Choroid plexus epithelial cell (primary cell): ENCODE results near the gene CAB39L.

Experiments used
- DNase-seq: peaks from one replicate; pipeline ENCODE4 v3.0.0-alpha.2; 2010; ENCODE audit warnings: low read depth
- H3K4me3 ChIP-seq: 2 replicates; pipeline ENCODE4 v1.5.1; 2011; ENCODE audit warnings: low read depth, mild to moderate bottlenecking, control low read depth, low read length, moderate library complexity
- TF ChIP-seq, protein P1 (sequence below): conservative IDR thresholded peaks from 2 replicates; pipeline ENCODE4 v1.5.1; 2011; ENCODE audit warnings: low read depth, mild to moderate bottlenecking, control low read depth, inconsistent platforms, low read length, moderate library complexity

The CAB39L gene

DNA sequence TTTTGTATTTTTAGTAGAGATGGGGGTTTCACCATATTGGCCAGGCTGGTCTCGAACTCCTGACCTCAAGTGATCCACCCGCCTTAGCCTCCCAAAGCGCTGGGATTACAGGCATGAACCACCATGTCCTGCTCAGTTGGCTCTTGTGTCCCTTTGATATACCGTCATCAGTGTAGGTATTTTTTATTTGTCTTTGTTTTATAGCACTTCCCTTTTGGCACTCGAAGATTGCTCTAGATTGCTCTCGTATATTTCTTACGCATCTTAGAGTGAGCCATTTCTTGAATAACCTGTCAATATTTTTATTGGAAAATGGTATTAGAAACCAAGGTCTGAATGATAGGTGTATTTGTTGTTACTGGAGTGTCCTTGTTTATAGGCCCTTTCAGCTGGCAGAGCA lies 9.6 kb upstream of the CAB39L start:
- H3K4me3 ChIP-seq: no peak overlapping the region
- DNase-seq: no peak
- TF ChIP-seq, protein P1, sequence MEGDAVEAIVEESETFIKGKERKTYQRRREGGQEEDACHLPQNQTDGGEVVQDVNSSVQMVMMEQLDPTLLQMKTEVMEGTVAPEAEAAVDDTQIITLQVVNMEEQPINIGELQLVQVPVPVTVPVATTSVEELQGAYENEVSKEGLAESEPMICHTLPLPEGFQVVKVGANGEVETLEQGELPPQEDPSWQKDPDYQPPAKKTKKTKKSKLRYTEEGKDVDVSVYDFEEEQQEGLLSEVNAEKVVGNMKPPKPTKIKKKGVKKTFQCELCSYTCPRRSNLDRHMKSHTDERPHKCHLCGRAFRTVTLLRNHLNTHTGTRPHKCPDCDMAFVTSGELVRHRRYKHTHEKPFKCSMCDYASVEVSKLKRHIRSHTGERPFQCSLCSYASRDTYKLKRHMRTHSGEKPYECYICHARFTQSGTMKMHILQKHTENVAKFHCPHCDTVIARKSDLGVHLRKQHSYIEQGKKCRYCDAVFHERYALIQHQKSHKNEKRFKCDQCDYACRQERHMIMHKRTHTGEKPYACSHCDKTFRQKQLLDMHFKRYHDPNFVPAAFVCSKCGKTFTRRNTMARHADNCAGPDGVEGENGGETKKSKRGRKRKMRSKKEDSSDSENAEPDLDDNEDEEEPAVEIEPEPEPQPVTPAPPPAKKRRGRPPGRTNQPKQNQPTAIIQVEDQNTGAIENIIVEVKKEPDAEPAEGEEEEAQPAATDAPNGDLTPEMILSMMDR: no peak

DNA sequence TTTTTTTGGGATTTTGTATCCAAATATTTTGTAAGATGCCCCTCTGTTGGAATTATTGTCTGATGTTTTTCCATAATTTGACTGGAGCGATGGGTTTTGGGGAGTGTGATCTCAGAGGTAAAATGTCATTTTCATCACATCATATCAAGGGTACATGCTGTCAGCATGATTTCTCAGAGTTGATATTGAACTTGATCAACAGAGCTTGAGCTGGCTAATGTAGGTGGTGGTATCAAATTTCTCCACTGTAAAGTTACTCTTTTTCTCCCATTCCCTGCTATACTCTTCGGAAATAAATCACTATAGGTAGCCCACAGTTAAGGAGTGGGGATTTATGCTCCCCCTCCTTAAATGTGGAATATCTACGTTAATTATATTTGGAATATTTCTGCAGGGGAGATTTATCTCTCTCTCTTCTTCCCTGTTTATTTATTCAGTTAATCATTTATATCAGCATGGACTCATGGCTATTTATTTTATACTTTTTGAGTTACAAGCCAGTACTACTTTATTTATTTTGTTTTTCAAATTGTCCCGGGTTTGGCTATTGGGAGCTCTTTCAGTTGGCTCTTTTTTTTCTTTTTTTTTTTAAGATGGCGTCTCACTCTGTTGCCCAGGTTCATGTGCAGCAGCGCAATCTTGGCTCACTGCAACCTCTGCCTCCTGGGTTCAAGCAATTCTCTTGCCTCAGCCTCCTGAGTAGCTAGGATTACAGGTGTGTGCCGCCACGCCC lies 9.0 kb upstream of the CAB39L start:
- H3K4me3 ChIP-seq: no peak overlapping the region
- no peak for DNase-seq
- TF ChIP-seq, protein P1: no peak

DNA sequence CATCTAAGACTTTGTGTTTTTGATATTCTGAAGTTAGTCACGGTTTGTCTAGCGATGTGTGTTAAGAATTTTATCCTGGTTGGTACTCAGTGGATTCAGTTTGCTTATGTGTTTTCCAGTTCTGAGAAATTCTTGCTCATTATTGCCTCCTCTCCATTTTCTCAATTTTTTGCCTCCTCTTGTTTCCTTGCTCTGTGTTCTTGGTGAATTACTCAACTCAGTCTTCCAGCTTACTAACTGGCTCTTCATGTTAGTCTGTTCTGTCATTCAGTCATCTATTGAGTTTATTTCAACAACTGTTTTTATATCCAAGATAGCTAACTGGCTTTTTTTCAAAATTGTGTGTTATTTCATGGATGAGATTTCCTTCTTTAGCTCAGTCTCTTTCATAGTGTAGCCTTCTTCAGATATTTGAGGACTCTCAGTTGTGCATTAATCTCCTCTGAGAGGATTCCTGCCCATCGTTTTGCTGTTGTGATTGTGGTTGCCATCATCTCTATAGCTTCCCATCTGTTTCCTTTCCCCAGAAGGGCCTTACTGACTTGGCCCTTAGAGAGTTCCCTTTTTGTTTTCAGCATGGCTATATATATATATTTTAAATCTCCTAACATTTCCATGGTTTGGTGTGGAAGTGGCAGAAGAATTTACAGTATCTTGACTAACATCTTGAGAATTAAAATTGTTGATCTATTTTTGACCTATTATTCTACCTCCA lies 6.4 kb upstream of the CAB39L start:
- TF ChIP-seq, protein P1: no peak
- no peak overlapping the region for H3K4me3 ChIP-seq
- DNase-seq: no peak

DNA sequence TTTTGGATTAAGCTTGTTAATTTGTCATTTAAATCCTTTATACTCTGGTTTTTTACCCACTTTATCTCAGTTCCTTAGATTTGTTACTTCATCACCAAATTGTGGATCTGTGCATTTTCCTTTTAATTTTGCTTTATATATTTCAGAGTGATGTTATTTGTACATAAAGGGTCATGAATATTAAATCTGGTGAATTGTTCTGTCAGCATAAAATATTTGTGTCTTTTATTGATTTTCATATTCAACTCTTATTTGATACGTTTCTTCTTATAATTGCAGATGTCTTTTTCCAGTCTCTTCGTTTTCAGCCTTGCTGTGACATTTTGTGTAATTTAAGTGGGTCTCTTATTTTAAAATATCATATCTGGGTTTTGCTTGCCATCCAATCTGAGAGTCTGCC lies 4.9 kb upstream of the CAB39L start:
- H3K4me3 ChIP-seq: no peak overlapping the region
- DNase-seq: no peak
- TF ChIP-seq, protein P1: no peak

DNA sequence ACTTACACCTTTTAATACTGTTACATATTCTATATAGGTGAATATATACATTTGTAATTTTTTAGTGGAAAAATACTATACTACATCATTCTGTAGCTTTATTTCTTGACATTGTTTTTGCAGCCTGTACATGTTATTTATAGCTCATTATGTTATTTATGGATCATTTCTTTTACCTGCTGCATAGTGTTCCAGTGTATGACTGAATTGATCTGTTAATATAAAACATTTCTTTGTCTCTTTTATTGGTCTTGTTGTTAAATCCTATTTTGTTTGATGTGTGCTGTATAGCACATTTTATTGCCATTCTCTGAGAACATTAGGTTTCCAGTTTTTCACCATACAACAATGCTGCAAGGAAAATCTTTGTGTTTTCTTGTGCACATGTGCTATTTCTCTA lies 2.6 kb upstream of the CAB39L start:
- TF ChIP-seq, protein P1: no peak
- DNase-seq: no peak
- no peak overlapping the region for H3K4me3 ChIP-seq

DNA sequence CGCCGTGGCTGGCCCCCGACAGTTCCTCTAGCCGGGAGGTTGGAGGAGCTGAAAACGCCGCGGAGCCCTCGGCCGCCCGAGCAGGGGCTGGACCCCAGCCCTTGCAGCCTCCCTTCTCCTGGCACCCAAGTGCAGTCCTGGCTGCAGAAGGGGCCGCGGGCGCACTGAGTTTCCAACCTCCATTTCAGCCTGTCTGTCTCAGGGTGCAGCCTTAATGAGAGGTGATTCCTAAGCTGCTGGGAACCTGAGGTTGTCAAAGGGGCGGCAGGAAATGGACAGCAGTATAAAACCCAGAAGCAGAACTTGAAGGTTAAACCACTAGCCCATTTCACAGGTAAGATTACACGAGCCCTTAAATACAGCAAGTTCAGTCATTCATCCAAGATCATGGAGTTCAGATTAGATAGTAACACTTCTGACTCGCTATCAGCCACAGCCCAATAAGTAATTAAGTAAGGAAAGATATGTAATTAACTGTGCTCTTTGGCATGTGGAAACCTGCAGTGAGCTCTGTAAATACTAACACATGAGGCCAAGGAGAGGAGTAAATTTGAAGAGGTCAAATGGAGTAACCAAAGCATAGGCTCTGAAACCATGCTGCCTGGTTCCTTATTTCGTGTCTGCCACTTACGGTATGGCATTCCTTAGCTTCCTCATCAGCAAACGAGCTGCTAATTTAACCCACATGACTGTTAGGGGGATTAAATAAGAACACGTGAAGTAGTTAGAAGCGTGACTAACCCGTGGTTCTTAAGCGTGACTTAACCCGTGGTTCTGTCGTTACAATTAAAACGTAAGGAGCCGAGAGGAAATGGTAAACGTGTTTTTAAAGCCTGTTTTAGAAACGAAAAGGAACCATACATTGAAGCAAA lies 896 bp upstream of the CAB39L start:
- peak; percentile 67 for DNase-seq
- H3K4me3 ChIP-seq: peak overlapping the region; percentile 87
- TF ChIP-seq, protein P1: no peak
